GM21515 (cell line): Measurements from ENCODE around the gene POTEH.
A peak's percentile ranks its signal among the peaks of the same experiment; 100 is the strongest.
"Not testable (repeated sequence)": the region's sequence is repeated elsewhere in the genome, so short reads cannot be mapped to it uniquely, and the experiment has no call there.

Experiments
- ATAC-seq: cut with Tn5 transposase; IDR thresholded peaks from one replicate; pipeline ENCODE4 v1.9.1; 2021; ENCODE audit not compliant: unreplicated experiment

The POTEH gene

GRCh38 chr22:15689749-15690125, at the start of gene POTEH:
TSS of gene POTEH (plus strand) at chr22:15690026. CDS start at chr22:15690078, 52 bp downstream.
- ATAC-seq: not testable (repeated sequence)

GRCh38 chr22:15642288-15642861, 47.5 kb upstream of the POTEH start:
- ATAC-seq: not testable (repeated sequence)

- not testable (repeated sequence) for ATAC-seq
These were observed 37.9 kb upstream of the POTEH start for GRCh38 chr22:15651954-15652353.

GRCh38 chr22:15652738-15653137, 37.1 kb upstream of the POTEH start:
- not testable (repeated sequence) for ATAC-seq

GRCh38 chr22:15653241-15653640, 36.6 kb upstream of the POTEH start:
- not testable (repeated sequence) for ATAC-seq

GRCh38 chr22:15661102-15661501, 28.7 kb upstream of the POTEH start:
- ATAC-seq: not testable (repeated sequence)

- not testable (repeated sequence) for ATAC-seq
These were observed 25.1 kb upstream of the POTEH start for GRCh38 chr22:15664682-15665081.

- ATAC-seq: not testable (repeated sequence)
These were observed 24.3 kb upstream of the POTEH start for GRCh38 chr22:15665478-15665877.

GRCh38 chr22:15669430-15669829, 20.4 kb upstream of the POTEH start:
- ATAC-seq: not testable (repeated sequence)

GRCh38 chr22:15679702-15680101, 10.1 kb upstream of the POTEH start:
- not testable (repeated sequence) for ATAC-seq

GRCh38 chr22:15684115-15684514, 5.7 kb upstream of the POTEH start:
- not testable (repeated sequence) for ATAC-seq

- ATAC-seq: peak; percentile 60
These were observed 5.1 kb upstream of the POTEH start for GRCh38 chr22:15684695-15685094.

GRCh38 chr22:15685641-15686040, 4.2 kb upstream of the POTEH start:
- ATAC-seq: not testable (repeated sequence)

- not testable (repeated sequence) for ATAC-seq
These were observed 2.7 kb upstream of the POTEH start for GRCh38 chr22:15687086-15687485.

GRCh38 chr22:15687676-15688075, 2.1 kb upstream of the POTEH start:
- ATAC-seq: not testable (repeated sequence)

GRCh38 chr22:15688090-15688489, 1.7 kb upstream of the POTEH start:
- ATAC-seq: not testable (repeated sequence)

GRCh38 chr22:15689012-15689748, 646 bp upstream of the POTEH start:
- not testable (repeated sequence) for ATAC-seq

- not testable (repeated sequence) for ATAC-seq
These were observed 23.8 kb downstream of the POTEH start for GRCh38 chr22:15713600-15713999.

- not testable (repeated sequence) for ATAC-seq
These were observed 24.3 kb downstream of the POTEH start for GRCh38 chr22:15714125-15714524.

GRCh38 chr22:15721884-15722283, 32.1 kb downstream of the POTEH start:
- not testable (repeated sequence) for ATAC-seq

GRCh38 chr22:15729209-15729917, 39.5 kb downstream of the POTEH start:
- not testable (repeated sequence) for ATAC-seq

- not testable (repeated sequence) for ATAC-seq
These were observed 41.2 kb downstream of the POTEH start for GRCh38 chr22:15731023-15731422.
